CD4-positive, alpha-beta T cell treated with Interleukin-15 for 4 hours (primary cell): ENCODE measurements around the gene LDHAL6B.

Source experiments
- DNase-seq: peaks from one replicate; pipeline ENCODE4 v3.0.0-alpha.2; 2020; ENCODE audit warnings: low spot score

LDHAL6B gene

GRCh38 chr15:59251001-59251845 lies 44.6 kb downstream of the LDHAL6B start:
- DNase-seq: no peak

- DNase-seq: no peak
Observed at GRCh38 chr15:59252137-59252536, 45.5 kb downstream of the LDHAL6B start.

GRCh38 chr15:59255680-59256336 lies 49.2 kb downstream of the LDHAL6B start:
- DNase-seq: peak; percentile 18

GRCh38 chr15:59256482-59256881 lies 49.8 kb downstream of the LDHAL6B start:
- DNase-seq: no peak

GRCh38 chr15:59257140-59257539 lies 50.5 kb downstream of the LDHAL6B start:
- no peak for DNase-seq
